GM12872 (cell line): ENCODE data around the gene RAD51B.

Experiments used
- CTCF ChIP-seq: IDR thresholded peaks from 3 replicates; pipeline ENCODE4 v1.5.1; 2011; ENCODE audit warnings: low read depth, mild to moderate bottlenecking, low read length, moderate library complexity; ENCODE audit not compliant: insufficient read depth

RAD51B gene

GRCh38 chr14:68301219-68301618 lies 481.6 kb downstream of the RAD51B start:
- TF ChIP-seq CTCF: no peak

- no peak for TF ChIP-seq CTCF
Measured at GRCh38 chr14:68305738-68306137, 486.2 kb downstream of the RAD51B start.

- TF ChIP-seq CTCF: no peak
Measured at GRCh38 chr14:68306265-68306933, 486.8 kb downstream of the RAD51B start.

- TF ChIP-seq CTCF: no peak
Measured at GRCh38 chr14:68306934-68307789, 487.6 kb downstream of the RAD51B start.

- TF ChIP-seq CTCF: no peak
Measured at GRCh38 chr14:68307790-68308168, 488.2 kb downstream of the RAD51B start.

GRCh38 chr14:68308726-68309520 lies 489.3 kb downstream of the RAD51B start:
- no peak for TF ChIP-seq CTCF

GRCh38 chr14:68309616-68310015 lies 490.0 kb downstream of the RAD51B start:
- TF ChIP-seq CTCF: no peak
